Measurements from ENCODE around the gene DNAJB13. TPM values are rescaled to one million over a fixed set of nuclear protein-coding genes. Genes with fewer than 3 reads are reported as not detected.

DNAJB13 gene
- total RNA-seq, 6 experiments from 2014 or later, result not detected

DNA sequence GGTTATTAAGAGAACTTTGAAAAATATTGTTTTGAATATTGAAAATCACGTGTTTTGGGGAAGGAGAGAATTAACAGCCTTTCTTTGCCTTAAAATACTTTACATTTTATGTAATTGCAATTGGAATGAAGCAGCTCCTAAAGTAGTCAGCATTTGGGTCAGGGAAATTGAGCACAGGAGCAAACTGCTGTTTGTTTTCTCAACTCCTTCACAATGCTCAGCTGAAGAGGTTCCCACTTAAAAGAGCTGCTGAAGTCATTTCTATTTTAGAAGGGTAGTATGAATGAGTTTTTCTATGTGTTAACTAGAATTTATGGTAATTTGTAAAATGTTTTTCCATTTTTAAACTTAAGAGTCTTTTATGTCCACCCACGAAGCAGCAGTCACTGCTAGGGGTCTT, 39.9 kb downstream of the DNAJB13 start:
- ATAC-seq (no peak), DNase-seq (no peak)
- Histone ChIP-seq H3K27me3 (no peaks in the 10 kb centered on the region), H3K36me3 (no peaks in the 10 kb centered on the region), H3K4me3 (no peak overlapping the region), H3K9me3 (no peaks in the 10 kb centered on the region), H3K27ac (no peak overlapping the region), H3K4me1 (no peaks in the 10 kb centered on the region)
- intact Hi-C loops (cut with DNase I), result no loop called here
- TF ChIP-seq POLR2A (IDR thresholded peaks at IDR 0.05), result no peak
- TF ChIP-seq, protein P1, sequence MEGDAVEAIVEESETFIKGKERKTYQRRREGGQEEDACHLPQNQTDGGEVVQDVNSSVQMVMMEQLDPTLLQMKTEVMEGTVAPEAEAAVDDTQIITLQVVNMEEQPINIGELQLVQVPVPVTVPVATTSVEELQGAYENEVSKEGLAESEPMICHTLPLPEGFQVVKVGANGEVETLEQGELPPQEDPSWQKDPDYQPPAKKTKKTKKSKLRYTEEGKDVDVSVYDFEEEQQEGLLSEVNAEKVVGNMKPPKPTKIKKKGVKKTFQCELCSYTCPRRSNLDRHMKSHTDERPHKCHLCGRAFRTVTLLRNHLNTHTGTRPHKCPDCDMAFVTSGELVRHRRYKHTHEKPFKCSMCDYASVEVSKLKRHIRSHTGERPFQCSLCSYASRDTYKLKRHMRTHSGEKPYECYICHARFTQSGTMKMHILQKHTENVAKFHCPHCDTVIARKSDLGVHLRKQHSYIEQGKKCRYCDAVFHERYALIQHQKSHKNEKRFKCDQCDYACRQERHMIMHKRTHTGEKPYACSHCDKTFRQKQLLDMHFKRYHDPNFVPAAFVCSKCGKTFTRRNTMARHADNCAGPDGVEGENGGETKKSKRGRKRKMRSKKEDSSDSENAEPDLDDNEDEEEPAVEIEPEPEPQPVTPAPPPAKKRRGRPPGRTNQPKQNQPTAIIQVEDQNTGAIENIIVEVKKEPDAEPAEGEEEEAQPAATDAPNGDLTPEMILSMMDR (IDR thresholded peaks at IDR 0.05), result no peak
- 90% methylated on average over 2 of the region's 2 CpGs for WGBS (ENCODE audit: insufficient coverage, low coverage, low lambda C conversion rate, missing lambda C conversion rate)

DNA sequence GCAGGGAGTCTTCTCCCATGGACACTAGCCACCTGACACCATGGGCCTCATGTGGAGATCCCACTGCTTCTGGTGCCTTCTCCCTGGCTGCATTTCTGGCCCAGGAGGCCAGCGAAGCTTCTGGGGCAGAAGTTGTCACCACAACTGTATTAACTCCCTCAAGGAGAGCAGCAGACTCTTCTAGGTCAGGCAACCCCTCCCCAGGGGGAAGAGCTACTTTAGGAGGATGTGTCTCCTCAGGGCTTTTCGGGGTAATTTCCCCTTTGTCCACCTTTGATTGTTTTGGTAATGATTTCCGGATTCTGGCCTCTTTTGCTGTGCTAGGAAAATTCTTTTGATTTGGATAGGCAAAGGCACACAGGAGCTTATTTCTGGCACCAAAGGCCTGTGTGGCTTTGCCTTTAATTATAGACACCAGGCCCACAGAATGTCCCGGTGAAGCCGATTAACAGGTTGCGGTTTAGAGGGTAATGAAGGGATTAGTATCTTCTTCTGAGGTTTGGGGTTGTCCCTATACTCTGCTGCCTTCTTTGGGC, 40.7 kb downstream of the DNAJB13 start:
- DNase-seq, result peak in 1 of 3 donors; percentile 11
- intact Hi-C loops (cut with DNase I), result no loop called here

DNA sequence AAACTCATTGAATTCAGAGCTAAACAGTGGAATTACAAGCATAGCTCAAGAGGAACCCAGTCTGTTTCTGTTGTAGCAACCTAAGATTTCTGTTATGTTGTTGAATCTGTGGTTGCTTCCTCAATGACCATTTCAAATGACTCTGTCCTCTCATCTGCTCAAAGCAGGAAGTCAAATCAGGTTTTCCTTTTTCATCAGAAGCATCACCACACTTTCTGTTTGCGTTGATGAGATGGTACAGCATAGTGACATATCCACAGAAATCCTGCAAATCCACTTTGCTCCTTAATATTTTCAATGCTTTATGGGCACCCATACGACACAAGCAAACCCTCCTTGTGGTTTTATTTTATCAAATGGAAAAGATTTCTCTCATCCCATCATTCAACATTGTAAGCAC, 44.4 kb downstream of the DNAJB13 start:
- WGBS (ENCODE audit: insufficient coverage, low coverage, low lambda C conversion rate, missing lambda C conversion rate), result 68% methylated on average over 2 of the region's 2 CpGs
- intact Hi-C loops (cut with DNase I), result no loop called here
- Histone ChIP-seq H3K27ac (no peak overlapping the region), H3K4me3 (no peak overlapping the region), H3K4me1 (no peaks in the 10 kb centered on the region), H3K9me3 (no peaks in the 10 kb centered on the region), H3K27me3 (no peaks in the 10 kb centered on the region), H3K36me3 (no peaks in the 10 kb centered on the region)
- no peak for DNase-seq
- TF ChIP-seq, protein P1 (IDR thresholded peaks at IDR 0.05), result no peak
- TF ChIP-seq POLR2A (IDR thresholded peaks at IDR 0.05), result no peak
- ATAC-seq, result peak in 3 of 4 donors; percentile 36 to 69 (median 39)

More for the DNA sequence above, 40.7 kb downstream of the DNAJB13 start:
- ATAC-seq, result no peak
- no peaks in the 10 kb centered on the region for H3K9me3 ChIP-seq
- WGBS (ENCODE audit: insufficient coverage, low coverage, low lambda C conversion rate, missing lambda C conversion rate), result 92% methylated on average over 4 of the region's 6 CpGs
- H3K4me3 ChIP-seq, result no peak overlapping the region
- no peaks in the 10 kb centered on the region for H3K27me3 ChIP-seq
- no peaks in the 10 kb centered on the region for H3K4me1 ChIP-seq
- no peaks in the 10 kb centered on the region for H3K36me3 ChIP-seq
- H3K27ac ChIP-seq, result no peak overlapping the region
- TF ChIP-seq, protein P1 (IDR thresholded peaks at IDR 0.05), result no peak
- no peak for TF ChIP-seq POLR2A (IDR thresholded peaks at IDR 0.05)

DNA sequence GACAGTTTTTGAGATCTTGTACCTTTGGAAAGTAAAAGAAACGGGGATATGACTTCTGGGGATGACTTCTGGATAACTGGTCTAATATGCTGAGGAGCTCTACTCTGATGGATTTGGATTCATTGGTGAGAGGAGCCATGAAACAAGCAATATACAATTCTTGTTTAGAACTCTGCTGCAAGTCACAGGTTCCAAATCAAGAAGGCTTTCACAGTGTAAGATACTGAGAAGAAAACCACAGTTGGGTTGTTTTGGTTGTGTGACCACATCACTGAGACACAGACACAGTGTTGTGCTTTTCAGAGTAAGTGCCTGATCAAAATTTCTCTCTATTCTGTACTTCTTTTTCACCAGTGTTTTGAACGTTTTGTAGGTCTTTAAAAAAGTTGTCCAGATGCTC, 44.9 kb downstream of the DNAJB13 start:
- no peak overlapping the region for H3K27ac ChIP-seq
- no peaks in the 10 kb centered on the region for H3K36me3 ChIP-seq
- H3K27me3 ChIP-seq, result no peaks in the 10 kb centered on the region
- no peak for ATAC-seq
- H3K4me3 ChIP-seq, result no peak overlapping the region
- TF ChIP-seq POLR2A (IDR thresholded peaks at IDR 0.05), result no peak
- TF ChIP-seq, protein P1 (IDR thresholded peaks at IDR 0.05), result no peak
- no peaks in the 10 kb centered on the region for H3K9me3 ChIP-seq
- DNase-seq, result no peak
- 47% methylated on average over 2 of the region's 2 CpGs for WGBS (ENCODE audit: insufficient coverage, low coverage, low lambda C conversion rate, missing lambda C conversion rate)
- no peaks in the 10 kb centered on the region for H3K4me1 ChIP-seq
- intact Hi-C loops (cut with DNase I), result no loop called here

All from right lobe of liver (tissue), 6 donors.